ENCODE measurements around the gene CDC42BPB.

DNA sequence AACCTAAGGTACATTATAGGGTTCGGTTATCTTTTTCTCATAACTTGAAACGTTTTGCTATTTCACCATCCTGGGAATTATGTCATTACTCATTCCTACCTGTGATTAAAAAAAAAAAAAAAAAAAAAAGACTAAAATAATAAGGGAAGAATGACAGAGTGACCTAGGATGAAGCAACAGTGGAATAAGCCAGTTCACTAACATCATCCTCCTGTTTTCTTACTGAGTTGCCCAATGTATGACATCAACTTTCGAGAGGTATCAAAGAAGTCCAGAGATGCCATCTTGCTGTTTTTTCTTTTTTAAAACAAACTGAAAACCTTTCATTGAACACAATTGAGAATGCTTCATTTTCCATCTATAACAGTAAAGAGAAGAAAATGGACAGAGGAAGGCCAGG is 92.1 kb downstream of the CDC42BPB start:
- TF ChIP-seq, protein P1, sequence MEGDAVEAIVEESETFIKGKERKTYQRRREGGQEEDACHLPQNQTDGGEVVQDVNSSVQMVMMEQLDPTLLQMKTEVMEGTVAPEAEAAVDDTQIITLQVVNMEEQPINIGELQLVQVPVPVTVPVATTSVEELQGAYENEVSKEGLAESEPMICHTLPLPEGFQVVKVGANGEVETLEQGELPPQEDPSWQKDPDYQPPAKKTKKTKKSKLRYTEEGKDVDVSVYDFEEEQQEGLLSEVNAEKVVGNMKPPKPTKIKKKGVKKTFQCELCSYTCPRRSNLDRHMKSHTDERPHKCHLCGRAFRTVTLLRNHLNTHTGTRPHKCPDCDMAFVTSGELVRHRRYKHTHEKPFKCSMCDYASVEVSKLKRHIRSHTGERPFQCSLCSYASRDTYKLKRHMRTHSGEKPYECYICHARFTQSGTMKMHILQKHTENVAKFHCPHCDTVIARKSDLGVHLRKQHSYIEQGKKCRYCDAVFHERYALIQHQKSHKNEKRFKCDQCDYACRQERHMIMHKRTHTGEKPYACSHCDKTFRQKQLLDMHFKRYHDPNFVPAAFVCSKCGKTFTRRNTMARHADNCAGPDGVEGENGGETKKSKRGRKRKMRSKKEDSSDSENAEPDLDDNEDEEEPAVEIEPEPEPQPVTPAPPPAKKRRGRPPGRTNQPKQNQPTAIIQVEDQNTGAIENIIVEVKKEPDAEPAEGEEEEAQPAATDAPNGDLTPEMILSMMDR (IDR thresholded peaks at IDR 0.05) = no peak
- no peak for TF ChIP-seq POLR2A (IDR thresholded peaks at IDR 0.05)

Data from lower leg skin (tissue), 3 donors.